Neural progenitor cell (in vitro differentiated cells): ENCODE data around the gene NMNAT1. TPM values are rescaled to one million over a fixed set of nuclear protein-coding genes. Genes with fewer than 3 reads are reported as not detected.
A peak's percentile ranks its signal among the peaks of the same experiment; 100 is the strongest.

ENCODE experiments used
- DNase-seq: peaks from one replicate; pipeline ENCODE4 v3.0.0-alpha.2; 2016; ENCODE audit warnings: low spot score
- H2AFZ ChIP-seq: fragments of 200-600 bp; sonication (generic); replicated peaks from 2 replicates; pipeline ENCODE4 v1.6.1; 2016; ENCODE audit warnings: antibody characterized with exemption
- H3F3A ChIP-seq: fragments of 200-600 bp; sonication (generic); 2 replicates; pipeline ENCODE4 v1.6.1; 2016; ENCODE audit warnings: antibody characterized with exemption, low read depth
- H3K27ac ChIP-seq: fragments of 200-600 bp; sonication (generic); 2 replicates; pipeline ENCODE4 v1.5.1; 2016; ENCODE audit warnings: mild to moderate bottlenecking
- H3K27me3 ChIP-seq: fragments of 200-600 bp; sonication (generic); 2 replicates; pipeline ENCODE4 v1.6.1; 2016; ENCODE audit warnings: mild to moderate bottlenecking, moderate library complexity
- H3K36me3 ChIP-seq: fragments of 200-600 bp; sonication (generic); 2 replicates; pipeline ENCODE4 v1.5.1; 2016
- H3K4me1 ChIP-seq: fragments of 200-600 bp; sonication (generic); 2 replicates; pipeline ENCODE4 v1.6.1; 2016; ENCODE audit warnings: mixed run types
- H3K4me2 ChIP-seq: fragments of 200-600 bp; sonication (generic); 2 replicates; pipeline ENCODE4 v1.6.1; 2016
- H3K4me3 ChIP-seq: fragments of 200-600 bp; sonication (generic); 2 replicates; pipeline ENCODE4 v1.5.1; 2016
- H3K79me2 ChIP-seq: fragments of 200-600 bp; sonication (generic); 2 replicates; pipeline ENCODE4 v1.6.1; 2016; ENCODE audit warnings: low read depth
- H3K9ac ChIP-seq: fragments of 200-600 bp; sonication (generic); 2 replicates; pipeline ENCODE4 v1.6.1; 2016
- H3K9me3 ChIP-seq: fragments of 200-600 bp; sonication (generic); 2 replicates; pipeline ENCODE4 v1.5.1; 2016; ENCODE audit warnings: low read depth
- H4K20me1 ChIP-seq: fragments of 200-600 bp; sonication (generic); 2 replicates; pipeline ENCODE4 v1.6.1; 2016; ENCODE audit warnings: low read depth
- H3K27ac Mint-ChIP-seq: 3 replicates; pipeline ENCODE4 v1.8.0; 2021; ENCODE audit warnings: mixed read lengths
- H3K27me3 Mint-ChIP-seq: 2 replicates; pipeline ENCODE4 v1.8.0; 2022; ENCODE audit warnings: low read depth, mild to moderate bottlenecking, inconsistent platforms, moderate library complexity, mixed read lengths; ENCODE audit not compliant: insufficient read depth
- H3K36me3 Mint-ChIP-seq: 3 replicates; pipeline ENCODE4 v1.8.0; 2021; ENCODE audit warnings: mixed read lengths
- H3K4me1 Mint-ChIP-seq: 3 replicates; pipeline ENCODE4 v1.8.0; 2021; ENCODE audit warnings: mixed read lengths
- H3K4me3 Mint-ChIP-seq: 3 replicates; pipeline ENCODE4 v1.8.0; 2021; ENCODE audit warnings: mild to moderate bottlenecking, moderate library complexity, mixed read lengths
- H3K9me3 Mint-ChIP-seq: 3 replicates; pipeline ENCODE4 v1.8.0; 2020; ENCODE audit warnings: mixed read lengths
- EZH2 ChIP-seq: fragments of 200-600 bp; sonication (generic); IDR thresholded peaks from 2 replicates; pipeline ENCODE4 v1.6.1; 2017; ENCODE audit warnings: antibody characterized with exemption, mild to moderate bottlenecking, moderate library complexity
- EZH2phosphoT487 ChIP-seq: fragments of 200-600 bp; sonication (generic); IDR thresholded peaks from 2 replicates; pipeline ENCODE4 v1.6.1; 2017; ENCODE audit warnings: antibody characterized with exemption
- total RNA-seq: library from RNA; depleted of rRNA; stranded (reverse); fragments of >200 nt; gene quantifications from 2 replicates; pipeline ENCODE4 v1.2.3, GENCODE V29; 2015; ENCODE audit warnings: low replicate concordance
- TF ChIP-seq, protein P1 (sequence below): fragments of 200-600 bp; sonication (generic); IDR thresholded peaks from 2 replicates; pipeline ENCODE4 v1.5.1; 2017; ENCODE audit warnings: antibody characterized with exemption, mild to moderate bottlenecking

NMNAT1 gene
- total RNA-seq, 1 donor from 2014 or later = 14.6 TPM

- no peaks in the 10 kb centered on the region for H3K27me3 ChIP-seq
- Mint-ChIP-seq H3K9me3 (no peaks in the 10 kb centered on the region), H3K4me1 (peaks cover 9% of the 10 kb centered on the region), H3K36me3 (no peaks in the 10 kb centered on the region), H3K4me3 (no peak overlapping the region), H3K27ac (no peak overlapping the region), H3K27me3 (peaks cover 2% of the 10 kb centered on the region)
- no peak overlapping the region for H3K9ac ChIP-seq
- H3F3A ChIP-seq = peaks cover 11% of the 10 kb centered on the region
- no peak for DNase-seq
- no peak overlapping the region for H3K4me2 ChIP-seq
- no peak overlapping the region for H3K4me3 ChIP-seq
- H3K9me3 ChIP-seq = no peaks in the 10 kb centered on the region
- H2AFZ ChIP-seq = no peak overlapping the region
- peaks cover 7% of the 10 kb centered on the region for H3K4me1 ChIP-seq
- peaks cover 2% of the 10 kb centered on the region for H4K20me1 ChIP-seq
- TF ChIP-seq, protein P1, sequence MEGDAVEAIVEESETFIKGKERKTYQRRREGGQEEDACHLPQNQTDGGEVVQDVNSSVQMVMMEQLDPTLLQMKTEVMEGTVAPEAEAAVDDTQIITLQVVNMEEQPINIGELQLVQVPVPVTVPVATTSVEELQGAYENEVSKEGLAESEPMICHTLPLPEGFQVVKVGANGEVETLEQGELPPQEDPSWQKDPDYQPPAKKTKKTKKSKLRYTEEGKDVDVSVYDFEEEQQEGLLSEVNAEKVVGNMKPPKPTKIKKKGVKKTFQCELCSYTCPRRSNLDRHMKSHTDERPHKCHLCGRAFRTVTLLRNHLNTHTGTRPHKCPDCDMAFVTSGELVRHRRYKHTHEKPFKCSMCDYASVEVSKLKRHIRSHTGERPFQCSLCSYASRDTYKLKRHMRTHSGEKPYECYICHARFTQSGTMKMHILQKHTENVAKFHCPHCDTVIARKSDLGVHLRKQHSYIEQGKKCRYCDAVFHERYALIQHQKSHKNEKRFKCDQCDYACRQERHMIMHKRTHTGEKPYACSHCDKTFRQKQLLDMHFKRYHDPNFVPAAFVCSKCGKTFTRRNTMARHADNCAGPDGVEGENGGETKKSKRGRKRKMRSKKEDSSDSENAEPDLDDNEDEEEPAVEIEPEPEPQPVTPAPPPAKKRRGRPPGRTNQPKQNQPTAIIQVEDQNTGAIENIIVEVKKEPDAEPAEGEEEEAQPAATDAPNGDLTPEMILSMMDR = no peak
- no peak for TF ChIP-seq EZH2
- TF ChIP-seq EZH2phosphoT487 = no peak
- no peaks in the 10 kb centered on the region for H3K36me3 ChIP-seq
- H3K79me2 ChIP-seq = no peaks in the 10 kb centered on the region
- no peak overlapping the region for H3K27ac ChIP-seq
Measured at GRCh38 chr1:9957726-9958125, 14.5 kb downstream of the NMNAT1 start.

GRCh38 chr1:9960011-9960410, 16.7 kb downstream of the NMNAT1 start:
- Mint-ChIP-seq H3K27me3 (peaks cover 2% of the 10 kb centered on the region), H3K27ac (no peak overlapping the region), H3K9me3 (no peaks in the 10 kb centered on the region), H3K36me3 (peaks cover 2% of the 10 kb centered on the region), H3K4me3 (no peak overlapping the region), H3K4me1 (peaks cover 9% of the 10 kb centered on the region)
- Histone ChIP-seq H4K20me1 (peaks cover 2% of the 10 kb centered on the region), H3K79me2 (no peaks in the 10 kb centered on the region), H3K9me3 (no peaks in the 10 kb centered on the region), H3K4me1 (peaks cover 7% of the 10 kb centered on the region), H3F3A (peaks cover 11% of the 10 kb centered on the region), H3K9ac (no peak overlapping the region), H3K27me3 (no peaks in the 10 kb centered on the region), H2AFZ (no peak overlapping the region), H3K4me2 (no peak overlapping the region), H3K4me3 (no peak overlapping the region), H3K27ac (no peak overlapping the region), H3K36me3 (no peaks in the 10 kb centered on the region)
- TF ChIP-seq EZH2 (no peak), EZH2phosphoT487 (no peak)
- TF ChIP-seq, protein P1 = no peak
- DNase-seq = no peak

- Mint-ChIP-seq H3K27ac (peak overlapping the region; percentile 69), H3K36me3 (peaks cover 2% of the 10 kb centered on the region), H3K4me3 (no peak overlapping the region), H3K9me3 (no peaks in the 10 kb centered on the region), H3K4me1 (peaks cover 9% of the 10 kb centered on the region), H3K27me3 (peaks cover 3% of the 10 kb centered on the region)
- Histone ChIP-seq H3F3A (peaks cover 11% of the 10 kb centered on the region), H3K4me2 (peak overlapping the region; percentile 56), H3K27ac (peak overlapping the region; percentile 21), H3K9ac (no peak overlapping the region), H3K27me3 (no peaks in the 10 kb centered on the region), H2AFZ (peak overlapping the region; percentile 48), H4K20me1 (peaks cover 2% of the 10 kb centered on the region), H3K9me3 (no peaks in the 10 kb centered on the region), H3K79me2 (no peaks in the 10 kb centered on the region), H3K4me3 (no peak overlapping the region), H3K36me3 (no peaks in the 10 kb centered on the region), H3K4me1 (peaks cover 7% of the 10 kb centered on the region)
- DNase-seq = peak; percentile 58
- no peak for TF ChIP-seq EZH2phosphoT487
- no peak for TF ChIP-seq EZH2
- TF ChIP-seq, protein P1 = no peak
Measured at GRCh38 chr1:9960706-9961562, 17.7 kb downstream of the NMNAT1 start.
